SJCRH30 (cell line): Measurements from ENCODE around the gene EIF2AK3. TPM values are rescaled to one million over a fixed set of nuclear protein-coding genes. Genes with fewer than 3 reads are reported as not detected.

Experiments
- total RNA-seq: library from RNA; depleted of rRNA; stranded (reverse); fragments of >200 nt; shearing (Covaris generic); gene quantifications from 2 replicates; pipeline ENCODE4 v1.2.3, GENCODE V29; 2014; rRNA removed

The EIF2AK3 gene
- total RNA-seq, 1 experiment from 2014 or later: 20.8 TPM

Other genes starting within 250 kb of the EIF2AK3 start
- gene FOXI3, start 174.8 kb downstream of the EIF2AK3 start, total RNA-seq: not detected in 2 replicates
- gene RPIA, start 64.2 kb upstream of the EIF2AK3 start, total RNA-seq: 15.6 and 18.3 TPM in 2 replicates